ENCODE measurements around the gene PLS1.

Gene PLS1

DNA sequence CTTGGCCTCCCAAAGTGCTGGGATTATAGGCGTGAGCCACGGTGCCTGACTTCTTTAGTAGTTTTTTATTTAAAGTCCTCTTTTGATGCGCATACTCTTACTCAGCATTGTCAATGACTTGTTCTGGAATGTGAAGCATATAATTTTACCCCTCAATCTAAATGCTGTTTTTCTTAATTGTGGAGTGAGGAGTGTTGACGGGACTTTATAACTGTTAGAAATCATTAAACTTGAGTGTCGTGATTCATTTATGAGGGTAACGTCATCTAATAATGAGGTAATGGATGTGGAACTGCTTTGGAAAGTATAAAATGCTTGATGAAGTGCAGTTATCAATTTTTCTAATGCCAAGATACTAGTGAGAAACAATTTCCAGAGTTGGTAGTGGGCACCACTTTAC is 48.3 kb downstream of the PLS1 start:
- no peak for DNase-seq

DNA sequence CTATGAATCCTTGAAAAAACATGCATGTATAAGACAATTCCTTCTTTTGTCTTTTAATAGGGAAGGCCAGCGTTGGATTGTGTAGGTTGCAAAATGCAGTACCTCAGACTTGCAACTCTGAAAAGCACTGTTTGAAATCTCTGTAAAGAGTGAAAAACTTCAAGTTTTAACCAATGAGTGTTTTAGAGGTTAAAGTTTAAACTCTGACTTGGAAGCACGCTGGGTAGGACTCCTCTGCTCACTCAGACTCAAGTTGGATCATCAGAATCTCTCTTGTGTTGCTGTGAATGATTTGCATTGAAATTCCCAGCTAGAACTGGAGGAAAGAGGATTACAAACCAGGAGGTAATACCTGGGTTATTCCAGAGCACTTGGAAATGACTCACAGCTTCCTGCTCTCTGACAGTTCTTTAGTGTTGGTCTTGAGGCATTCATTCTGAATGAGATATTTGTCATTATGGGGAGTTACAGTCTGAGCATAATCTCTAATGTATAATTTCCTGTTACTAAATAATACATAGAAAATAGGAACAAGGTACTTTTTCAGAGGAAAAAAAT is 49.1 kb downstream of the PLS1 start:
- no peak for DNase-seq

DNA sequence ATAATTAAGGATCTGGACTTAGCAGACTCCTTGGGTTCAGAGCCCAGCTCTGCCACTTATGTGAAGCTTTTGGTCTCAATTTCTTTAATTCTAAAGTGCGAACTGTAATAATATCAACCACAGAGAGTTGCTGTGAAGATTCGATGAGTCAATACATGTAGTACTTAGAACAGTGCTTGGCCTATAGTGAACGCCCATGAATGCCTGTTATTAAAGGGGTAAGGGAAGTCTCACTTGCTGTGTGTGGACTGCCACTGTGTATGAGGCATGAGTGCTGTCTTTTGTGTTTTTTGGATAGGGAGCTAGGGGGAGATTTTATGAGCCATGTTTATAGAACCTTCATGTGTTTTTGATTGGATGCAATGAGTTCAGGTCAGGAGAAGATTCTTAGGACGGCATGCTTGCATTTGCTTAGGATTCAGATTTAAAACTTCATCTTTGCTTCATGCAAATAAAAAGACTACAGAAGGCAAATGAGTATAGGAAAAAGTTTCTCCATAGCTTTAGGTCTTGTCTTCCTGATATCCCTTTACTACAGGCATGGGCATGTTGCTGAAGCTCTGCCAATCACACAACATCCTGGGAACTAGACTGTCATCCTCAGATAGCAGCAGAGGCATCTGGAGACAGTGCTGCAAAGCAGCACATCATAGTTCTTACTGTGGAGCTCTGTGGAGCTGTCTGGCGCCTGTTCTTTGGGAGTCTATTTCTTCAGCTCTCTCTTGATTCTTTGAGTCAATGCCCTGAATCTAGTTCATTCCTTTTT is 50.0 kb downstream of the PLS1 start:
- no peak for DNase-seq

DNA sequence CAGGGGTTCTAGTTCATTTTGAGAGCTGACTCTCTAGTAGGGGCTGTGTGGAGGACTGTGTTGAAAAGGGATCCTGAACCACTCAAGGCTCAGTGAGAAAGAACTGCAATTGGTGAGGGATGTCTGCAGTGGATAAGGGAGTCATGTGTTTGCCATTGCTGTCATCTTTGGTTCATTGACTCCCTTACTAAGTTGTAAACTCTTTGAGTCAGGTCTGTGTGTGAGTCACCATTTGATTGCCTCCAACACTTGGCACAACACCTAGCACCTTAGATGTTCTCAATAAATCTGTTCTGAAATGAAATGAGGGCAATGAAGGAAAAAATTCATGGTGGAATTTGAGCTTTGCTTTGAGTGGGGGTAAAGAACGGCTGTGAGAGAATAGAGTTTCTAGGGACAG is 51.7 kb downstream of the PLS1 start:
- DNase-seq = no peak

DNA sequence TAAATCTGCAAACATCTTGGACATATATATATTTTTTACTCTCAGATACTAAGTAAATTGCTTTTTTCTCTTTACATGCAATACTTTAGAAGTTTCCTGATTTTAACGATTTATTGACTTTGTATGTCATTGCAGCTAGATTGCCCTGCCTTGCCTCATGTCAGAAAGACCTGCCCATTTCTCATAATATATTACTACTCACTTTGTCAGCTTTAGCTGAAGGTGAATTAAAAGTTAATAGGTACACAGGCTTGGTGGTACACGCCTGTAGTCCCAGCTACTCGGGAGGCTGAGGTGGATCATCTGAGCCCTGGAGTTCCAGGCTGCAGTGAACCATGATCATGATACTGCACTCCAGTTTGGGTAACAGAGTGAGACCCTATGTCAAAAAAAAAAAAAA is 52.8 kb downstream of the PLS1 start:
- no peak for DNase-seq

DNA sequence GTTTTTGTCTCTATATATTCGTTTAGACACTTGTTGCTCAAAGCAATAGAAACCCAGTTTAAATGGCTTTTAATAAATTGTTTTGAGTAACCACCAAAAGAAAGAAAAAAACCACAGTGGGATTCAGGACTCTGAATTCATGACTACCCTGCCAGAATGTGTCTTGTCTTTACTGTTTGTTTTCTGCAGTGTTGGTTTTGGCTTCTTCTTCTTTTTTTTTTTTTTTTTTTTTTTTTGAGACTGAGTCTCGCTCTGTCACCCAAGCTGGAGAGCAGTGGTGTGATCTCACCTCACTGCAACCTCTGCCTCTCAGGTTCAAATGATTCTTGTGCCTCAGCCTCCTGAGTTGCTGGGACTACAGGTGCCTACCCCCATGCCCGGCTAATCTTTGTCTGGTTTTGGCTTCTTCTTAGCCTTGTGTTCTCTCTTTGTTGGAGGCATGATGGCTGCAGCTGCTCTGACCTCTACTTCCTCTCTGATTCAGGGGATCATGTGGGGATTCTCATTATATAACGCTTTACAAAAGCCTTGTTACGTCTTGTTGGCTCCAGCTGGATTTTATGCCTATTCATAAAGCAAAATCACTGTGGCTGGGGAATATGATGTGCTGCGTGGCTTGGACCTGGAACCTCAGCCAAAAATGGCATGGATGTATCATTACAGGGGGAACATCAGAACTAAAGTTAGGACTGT is 54.0 kb downstream of the PLS1 start:
- no peak for DNase-seq

DNA sequence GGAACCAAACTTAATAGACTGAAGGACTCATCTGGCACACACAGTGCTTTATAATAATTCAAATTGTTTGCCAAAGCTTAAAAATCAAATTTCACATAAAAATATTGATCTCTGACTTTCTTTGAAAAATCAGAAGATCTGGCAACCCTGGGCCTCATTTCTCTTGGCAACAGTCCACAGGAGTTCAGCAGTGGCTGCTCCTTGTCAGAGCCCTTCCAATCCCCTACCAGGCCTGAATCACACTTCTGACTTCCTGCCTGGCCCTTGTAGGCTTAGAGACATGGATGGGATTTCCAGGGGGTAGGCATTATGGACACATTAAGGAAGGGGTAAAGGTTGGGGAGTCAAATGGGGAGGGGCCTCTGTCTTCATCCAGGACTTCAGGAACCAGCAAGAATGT is 55.5 kb downstream of the PLS1 start:
- no peak for DNase-seq

DNA sequence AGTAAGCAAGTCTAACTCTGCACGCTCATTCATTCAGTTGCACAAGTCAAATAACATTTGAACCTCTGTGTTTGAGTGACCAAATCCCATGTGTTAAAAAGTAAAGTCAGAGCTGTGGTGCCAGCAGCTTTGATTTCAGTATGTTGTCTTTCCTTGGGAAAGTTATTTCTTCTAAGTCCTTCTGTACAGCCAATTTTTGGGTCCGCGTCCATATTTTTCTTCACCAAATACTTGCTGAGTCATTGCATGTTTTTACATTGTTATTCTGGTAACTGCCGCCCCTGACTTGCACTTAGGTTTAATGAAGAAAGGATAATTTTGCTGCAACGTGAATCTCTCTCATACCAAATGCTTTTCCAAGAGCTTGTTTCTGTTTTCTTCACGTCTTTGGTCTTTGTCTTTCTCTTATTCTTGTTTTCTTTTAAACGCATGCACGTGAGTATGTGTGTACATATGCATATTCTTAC is 56.7 kb downstream of the PLS1 start:
- DNase-seq = no peak

DNA sequence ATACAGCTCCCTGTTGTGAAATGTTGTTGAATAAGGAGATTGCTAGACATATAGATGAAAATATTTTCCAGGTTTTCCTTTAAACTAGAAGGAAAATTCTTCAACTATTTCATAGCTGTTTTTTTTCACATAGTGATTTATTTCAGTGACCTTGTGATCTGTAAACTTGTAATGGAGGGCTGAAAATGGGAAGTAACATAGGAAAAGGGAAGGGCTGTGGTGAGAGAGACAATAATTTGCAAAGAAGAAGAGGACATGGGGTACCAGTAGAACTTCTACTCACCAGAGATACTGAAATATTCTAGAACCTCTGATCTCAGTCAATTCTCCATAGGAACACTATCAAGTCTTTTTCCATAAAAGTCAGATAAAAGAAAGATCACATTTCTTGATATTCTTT is 60.4 kb downstream of the PLS1 start:
- no peak for DNase-seq

DNA sequence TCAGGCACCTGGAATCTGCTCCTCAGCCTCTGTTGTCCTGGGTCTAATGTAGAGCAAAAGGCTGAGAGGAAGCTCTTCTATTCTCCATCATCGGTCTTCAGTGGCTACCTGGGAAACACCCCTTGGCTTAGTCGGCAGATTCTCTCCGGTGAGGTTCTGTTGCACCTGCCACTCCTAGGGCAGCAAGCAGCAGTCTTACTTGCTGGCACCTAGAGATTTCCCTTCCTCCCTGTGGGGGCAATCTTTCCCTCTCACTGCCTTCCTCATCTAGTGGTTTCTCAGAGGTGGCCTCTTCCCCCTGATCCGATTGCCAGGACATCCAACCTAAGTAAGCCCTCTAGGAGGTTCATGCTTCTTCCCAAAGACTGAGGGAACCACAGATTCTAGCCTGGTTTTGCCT is 60.8 kb downstream of the PLS1 start:
- DNase-seq = no peak

DNA sequence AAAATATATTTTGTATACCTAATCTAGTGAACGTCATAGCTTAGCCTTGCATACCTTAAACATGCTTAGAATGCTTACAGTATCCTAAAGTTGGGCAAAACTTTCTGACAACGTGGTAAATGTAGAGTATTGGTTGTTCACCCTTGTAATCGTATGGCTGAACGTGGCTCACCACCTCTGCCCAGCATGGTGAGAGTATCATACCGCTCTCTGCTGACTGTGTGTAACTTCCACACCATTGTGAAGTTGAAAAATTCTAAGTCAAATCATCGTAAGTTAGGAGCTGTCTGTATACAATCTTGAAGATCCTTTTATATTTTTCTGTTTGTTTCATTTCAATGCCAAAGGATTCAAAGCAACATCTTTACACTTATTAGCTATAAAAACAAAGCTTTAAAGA is 64.2 kb downstream of the PLS1 start:
- DNase-seq = no peak

DNA sequence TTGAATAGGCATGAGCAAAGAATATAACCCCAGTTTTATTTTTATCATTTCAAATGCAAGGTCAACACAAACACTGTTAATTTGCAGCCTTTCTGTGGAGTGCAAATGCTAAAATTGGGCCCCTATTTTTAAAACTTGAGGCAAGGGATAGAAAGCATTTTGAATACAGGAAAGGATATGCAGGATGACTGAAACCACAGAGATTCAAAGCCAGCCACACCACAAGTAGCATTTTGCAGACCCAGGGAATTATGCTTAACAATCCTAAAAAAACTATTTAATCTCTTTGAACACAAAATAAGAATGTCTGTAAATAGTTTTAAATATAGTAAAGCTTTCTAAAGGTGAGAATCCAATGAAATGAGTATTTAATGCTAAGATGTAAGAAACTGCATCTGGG is 64.7 kb downstream of the PLS1 start:
- no peak for DNase-seq

DNA sequence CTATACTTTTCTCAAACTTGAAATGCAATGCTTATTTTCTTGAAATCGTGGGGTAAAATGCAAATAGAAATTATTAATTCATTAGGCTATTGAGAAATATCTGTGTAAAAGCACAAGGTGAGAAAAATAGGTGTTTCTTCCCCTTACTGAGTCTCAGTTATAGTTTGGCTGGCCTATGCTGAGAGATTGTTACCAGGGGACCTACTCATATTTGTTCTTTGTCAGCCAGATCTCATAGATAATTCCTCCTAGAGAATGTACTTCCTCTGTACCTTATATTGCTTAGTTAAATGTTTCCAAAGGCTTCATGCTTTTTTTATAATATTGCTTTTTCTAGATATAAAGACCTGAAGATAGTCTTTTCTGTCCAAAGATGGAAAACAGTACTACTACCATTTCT is 67.7 kb downstream of the PLS1 start:
- no peak for DNase-seq

DNA sequence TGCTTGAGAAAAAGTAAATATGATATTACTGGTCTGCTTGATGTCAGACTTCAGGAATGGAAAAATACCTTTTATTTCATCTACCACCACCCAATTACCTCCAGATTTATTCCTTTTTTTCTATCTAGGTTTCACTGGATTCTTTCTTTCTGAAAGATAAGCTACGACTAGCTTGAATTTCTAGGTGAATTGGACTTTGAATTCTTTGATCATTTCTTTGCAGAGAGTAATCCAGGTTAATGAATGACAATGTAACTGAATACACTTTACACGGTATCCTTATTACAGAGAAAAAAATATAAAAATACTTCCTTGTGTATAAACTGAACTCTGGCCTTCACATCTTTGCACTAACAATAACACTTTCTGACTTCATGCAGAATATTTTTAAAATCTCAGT is 68.1 kb downstream of the PLS1 start:
- no peak for DNase-seq

DNA sequence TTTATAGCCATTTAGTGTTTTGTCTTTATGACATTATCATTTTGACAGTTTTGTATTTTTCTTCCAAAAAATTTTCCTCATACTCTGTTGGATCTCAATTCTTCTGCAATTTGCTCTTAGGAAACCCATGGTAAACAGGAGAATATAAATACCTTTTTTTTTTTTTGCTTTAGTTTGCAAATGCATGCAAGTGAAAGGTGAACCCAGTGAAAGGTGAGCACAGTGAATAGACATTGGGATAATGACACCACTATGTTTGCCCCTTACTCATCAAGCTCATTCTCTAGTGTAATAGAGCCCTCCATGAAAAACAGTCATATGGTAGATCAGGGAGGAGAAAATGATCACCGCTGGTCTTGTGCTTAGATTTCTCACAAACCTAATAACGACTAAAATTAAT is 68.6 kb downstream of the PLS1 start:
- DNase-seq = no peak

DNA sequence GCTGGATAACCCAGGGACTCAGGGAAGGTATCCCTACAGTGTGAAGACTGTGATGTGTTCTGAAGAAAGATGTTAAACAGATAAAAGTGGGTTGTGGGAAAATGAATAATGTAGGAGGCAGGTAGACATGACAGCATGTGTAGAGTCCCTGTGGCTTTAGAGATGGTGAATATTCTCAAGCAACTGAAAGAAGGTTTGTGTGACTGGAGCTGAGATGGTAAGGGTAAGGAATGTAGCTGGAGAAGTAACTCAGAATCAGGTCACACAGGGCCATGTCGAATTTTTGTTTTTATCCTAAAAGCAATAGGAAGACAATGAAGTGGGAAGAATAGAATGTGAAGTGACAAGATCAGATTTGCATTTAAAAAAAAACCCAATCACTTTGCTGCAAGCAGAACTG is 73.9 kb downstream of the PLS1 start:
- DNase-seq = no peak

DNA sequence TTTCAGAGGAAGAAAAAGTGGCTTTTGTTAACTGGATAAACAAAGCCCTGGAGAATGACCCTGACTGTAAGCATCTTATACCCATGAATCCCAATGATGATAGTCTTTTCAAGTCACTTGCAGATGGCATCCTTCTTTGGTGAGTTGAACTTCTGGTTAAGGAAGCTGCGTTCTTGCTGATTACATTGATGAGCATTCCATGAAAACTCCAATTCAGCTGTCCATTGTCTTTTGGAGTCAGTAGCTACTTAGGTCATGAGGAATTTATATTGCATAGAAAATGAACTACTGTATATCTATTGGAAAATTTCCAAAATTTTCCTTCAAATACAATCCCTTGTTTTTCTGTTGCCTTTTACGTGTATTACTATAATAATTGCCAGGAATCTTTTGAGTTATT is 80.0 kb downstream of the PLS1 start:
- no peak for DNase-seq

DNA sequence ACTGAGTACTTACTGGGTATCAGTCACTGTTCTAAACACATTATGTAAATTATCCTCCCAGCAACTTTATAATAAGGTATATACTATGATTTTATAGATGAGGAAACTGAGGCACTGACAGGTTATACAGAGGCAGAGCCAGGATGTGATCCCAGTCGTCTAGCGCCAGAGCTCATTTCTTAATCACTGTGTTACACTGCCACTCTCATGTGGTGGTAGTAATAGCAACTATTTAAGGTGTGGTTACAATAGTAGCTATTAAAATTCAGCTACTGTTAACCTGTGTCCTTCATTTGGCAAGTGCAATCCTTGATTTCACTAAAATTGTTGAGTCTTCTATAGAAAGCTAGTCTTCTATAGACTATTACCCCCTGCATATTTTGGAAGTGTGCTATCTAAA is 84.5 kb downstream of the PLS1 start:
- no peak for DNase-seq

DNA sequence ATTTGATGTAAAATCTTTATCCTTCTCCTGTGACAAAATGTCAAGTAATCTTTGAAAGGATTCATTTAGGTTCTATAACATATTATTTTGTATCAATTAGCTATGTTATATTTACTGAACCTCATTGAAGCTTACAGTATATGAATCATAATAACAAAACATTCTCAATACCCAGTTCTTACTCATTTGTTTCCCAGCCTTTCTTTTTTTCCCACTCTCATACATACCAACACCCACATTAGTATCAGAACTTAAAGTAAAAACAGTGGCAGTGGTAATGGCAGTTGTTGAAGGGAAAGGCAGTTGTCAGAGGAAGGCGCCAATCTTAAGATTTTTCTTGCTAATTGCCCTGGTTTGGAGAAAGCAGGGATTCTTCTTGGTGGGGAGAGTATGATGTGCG is 94.4 kb downstream of the PLS1 start:
- no peak for DNase-seq

DNA sequence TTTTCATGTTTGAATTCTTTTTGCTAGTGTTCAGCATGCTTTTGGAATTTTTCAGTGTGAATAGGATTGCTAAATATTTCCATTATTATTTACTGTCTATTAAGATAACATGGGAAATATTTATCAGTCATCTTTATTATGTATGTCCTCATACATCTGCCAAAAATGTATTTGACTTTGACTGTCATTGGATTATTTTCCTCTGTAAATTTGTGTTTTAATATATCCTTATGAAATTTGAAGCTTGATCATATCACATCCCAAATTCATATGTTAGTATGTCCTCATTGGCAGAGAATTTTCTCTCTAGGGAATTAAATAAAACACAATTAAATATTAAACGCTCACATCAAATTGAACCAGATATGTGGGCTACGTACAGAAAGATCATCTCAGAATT is 95.3 kb downstream of the PLS1 start:
- no peak for DNase-seq

DNA sequence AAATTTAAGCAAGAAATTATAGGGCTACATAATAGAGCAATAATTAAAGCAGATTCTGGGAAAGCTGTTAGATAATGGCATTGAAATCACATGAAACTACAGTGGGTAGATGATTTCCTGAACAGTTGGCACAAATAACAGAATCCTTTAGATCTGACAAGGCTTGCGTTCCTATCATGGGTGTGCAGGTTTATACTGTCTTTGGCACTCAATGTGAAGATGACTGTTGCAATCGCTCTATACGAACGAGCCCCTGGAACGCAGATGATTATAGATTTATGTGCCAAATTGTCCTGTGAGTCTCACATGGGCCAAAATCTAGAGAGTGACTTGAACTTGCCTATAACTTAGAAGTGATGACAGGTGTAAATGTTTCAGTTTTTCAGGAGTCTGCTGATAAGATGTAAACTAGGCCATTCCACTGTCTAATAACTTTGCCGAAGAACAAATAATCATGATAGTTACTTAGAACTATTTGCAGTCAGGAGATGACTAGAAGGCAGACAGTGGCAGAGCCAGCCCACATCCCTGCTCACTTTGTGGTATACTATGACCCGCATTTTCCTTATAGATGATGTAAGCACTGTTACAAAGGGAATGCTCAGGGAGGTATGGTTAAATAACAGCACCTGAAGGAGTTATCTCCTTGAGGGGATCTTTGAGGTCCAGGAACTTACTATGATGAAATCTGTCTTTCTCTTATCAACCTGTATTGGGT is 97.1 kb downstream of the PLS1 start:
- no peak for DNase-seq

DNA sequence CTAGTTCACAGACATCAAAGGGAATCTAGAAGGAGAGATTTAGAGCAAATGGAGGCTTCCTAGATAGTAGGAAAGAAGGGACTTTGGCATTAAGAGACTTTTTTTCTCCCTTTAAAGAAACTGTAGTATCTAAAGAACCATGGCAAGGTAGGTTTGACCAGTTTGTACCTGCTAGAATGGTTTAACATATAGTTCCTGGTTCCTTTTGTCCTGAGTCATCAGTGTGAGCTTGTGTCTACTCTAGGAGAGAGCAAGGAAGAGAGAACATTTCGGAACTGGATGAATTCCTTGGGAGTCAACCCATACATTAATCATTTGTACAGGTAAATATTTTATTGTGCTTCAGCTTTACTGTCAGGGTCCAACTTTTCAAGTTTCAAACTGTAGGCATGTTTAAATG is 98.0 kb downstream of the PLS1 start:
- no peak for DNase-seq

DNA sequence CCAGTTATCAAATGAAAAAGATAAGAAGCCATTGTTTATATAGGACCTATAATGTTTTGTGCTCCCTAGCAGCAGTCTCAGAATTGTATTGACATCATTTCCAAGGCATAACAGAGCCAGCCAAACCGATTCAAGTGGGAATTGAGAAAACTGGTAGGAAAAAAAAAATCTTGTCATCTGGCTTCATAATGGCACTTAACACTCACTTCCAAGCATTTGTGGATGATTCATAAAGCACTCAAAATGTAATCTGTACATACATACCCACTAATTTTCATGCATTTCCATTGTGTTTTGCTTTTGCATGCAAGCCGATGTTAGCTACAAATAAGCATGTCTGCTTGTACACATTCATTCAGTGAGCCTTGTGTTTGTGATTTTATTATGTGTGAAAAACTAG is 109.0 kb downstream of the PLS1 start:
- no peak for DNase-seq

Measured in femur (tissue), 1 donor.